GOT3 (cell line): ENCODE data around the gene IPCEF1.

Experiments used
- DNase-seq: peaks from one replicate; lab custom pipeline; 2025; ENCODE audit warnings: mixed read lengths; lab: John Stamatoyannopoulos, UW

IPCEF1 gene

GRCh38 chr6:154356690-154357089, at the start of gene IPCEF1:
TSS of gene IPCEF1 (minus strand) at chr6:154356803. CDS start at chr6:154265947, 90,856 bp downstream.
- no peak for DNase-seq

GRCh38 chr6:154406301-154406700, 49.7 kb upstream of the IPCEF1 start:
- no peak for DNase-seq

- DNase-seq = no peak
Measured at GRCh38 chr6:154404791-154405400, 48.3 kb upstream of the IPCEF1 start.

- DNase-seq = no peak
Measured at GRCh38 chr6:154403788-154404187, 47.2 kb upstream of the IPCEF1 start.

GRCh38 chr6:154402081-154402780, 45.6 kb upstream of the IPCEF1 start:
- DNase-seq = no peak

GRCh38 chr6:154399097-154399496, 42.5 kb upstream of the IPCEF1 start:
- DNase-seq = no peak

- no peak for DNase-seq
Measured at GRCh38 chr6:154397491-154398195, 41.0 kb upstream of the IPCEF1 start.

- DNase-seq = no peak
Measured at GRCh38 chr6:154395878-154396277, 39.3 kb upstream of the IPCEF1 start.

- DNase-seq = no peak
Measured at GRCh38 chr6:154395316-154395715, 38.7 kb upstream of the IPCEF1 start.

GRCh38 chr6:154394571-154394970, 38.0 kb upstream of the IPCEF1 start:
- DNase-seq = no peak

GRCh38 chr6:154390034-154390433, 33.4 kb upstream of the IPCEF1 start:
- no peak for DNase-seq

GRCh38 chr6:154388803-154389202, 32.2 kb upstream of the IPCEF1 start:
- DNase-seq = no peak

- DNase-seq = no peak
Measured at GRCh38 chr6:154386848-154387717, 30.5 kb upstream of the IPCEF1 start.

- DNase-seq = no peak
Measured at GRCh38 chr6:154384191-154384590, 27.6 kb upstream of the IPCEF1 start.

- DNase-seq = no peak
Measured at GRCh38 chr6:154383273-154383672, 26.7 kb upstream of the IPCEF1 start.

GRCh38 chr6:154382740-154383139, 26.1 kb upstream of the IPCEF1 start:
- DNase-seq = no peak

GRCh38 chr6:154381548-154381947, 24.9 kb upstream of the IPCEF1 start:
- DNase-seq = no peak

- no peak for DNase-seq
Measured at GRCh38 chr6:154380741-154381140, 24.1 kb upstream of the IPCEF1 start.

- no peak for DNase-seq
Measured at GRCh38 chr6:154379585-154379984, 23.0 kb upstream of the IPCEF1 start.

GRCh38 chr6:154378518-154378917, 21.9 kb upstream of the IPCEF1 start:
- no peak for DNase-seq

GRCh38 chr6:154377726-154378125, 21.1 kb upstream of the IPCEF1 start:
- DNase-seq = no peak

GRCh38 chr6:154373971-154374370, 17.4 kb upstream of the IPCEF1 start:
- no peak for DNase-seq
